Natural killer cell (primary cell): ENCODE results near the gene TTC21A. TPM values are rescaled to one million over a fixed set of nuclear protein-coding genes. Genes with fewer than 3 reads are reported as not detected.

Source experiments
- ATAC-seq, 3 donors: fragments of 150-1000 bp in 2 of 3; fragments of 200-7000 bp in 1 of 3; cut with Tn5 transposase; 1 replicate in 1 of 3; 2 replicates in 2 of 3; pipeline ENCODE4 v1.10.0; 2021; ENCODE audit warnings: mild to moderate bottlenecking in 2 of 3, moderate library complexity in 2 of 3
- DNase-seq, 2 donors: peaks; one replicate each; pipeline versions ENCODE4 v3.0.0 to v3.0.0-alpha.2; 2013 to 2021; ENCODE audit warnings: mixed read lengths in 1 of 2
- H3K27ac ChIP-seq: one replicate; pipeline ENCODE4 v1.5.1; 2013; ENCODE audit warnings: mild to moderate bottlenecking, low read length
- H3K27me3 ChIP-seq: one replicate; pipeline ENCODE4 v1.6.1; 2013; ENCODE audit warnings: low read length; ENCODE audit not compliant: control insufficient read depth, insufficient read depth
- H3K36me3 ChIP-seq: one replicate; pipeline ENCODE4 v1.6.1; 2013; ENCODE audit warnings: low read length; ENCODE audit not compliant: control insufficient read depth, insufficient read depth
- H3K4me1 ChIP-seq: one replicate; pipeline ENCODE4 v1.6.1; 2013; ENCODE audit warnings: low read length; ENCODE audit not compliant: control insufficient read depth, insufficient read depth
- H3K4me3 ChIP-seq: one replicate; pipeline ENCODE4 v1.5.1; 2013; ENCODE audit warnings: low read length
- H3K9me3 ChIP-seq: one replicate; pipeline ENCODE4 v1.6.1; 2013; ENCODE audit warnings: low read length; ENCODE audit not compliant: control insufficient read depth, insufficient read depth
- H3K27ac Mint-ChIP-seq, 2 donors: one replicate each; pipeline ENCODE4 v1.8.0; 2022; ENCODE audit warnings: mild to moderate bottlenecking in 2 of 2, mixed read lengths in 2 of 2, moderate library complexity in 1 of 2
- H3K27me3 Mint-ChIP-seq, 2 donors: one replicate each; pipeline ENCODE4 v1.8.0; 2022; ENCODE audit warnings: low read depth in 2 of 2, mixed read lengths in 2 of 2
- H3K36me3 Mint-ChIP-seq: one replicate; pipeline ENCODE4 v1.8.0; 2022; ENCODE audit warnings: mixed read lengths
- H3K4me1 Mint-ChIP-seq, 2 donors: one replicate each; pipeline ENCODE4 v1.8.0; 2022; ENCODE audit warnings: mixed read lengths in 2 of 2
- H3K4me3 Mint-ChIP-seq: one replicate; pipeline ENCODE4 v1.8.0; 2022; ENCODE audit warnings: mild to moderate bottlenecking, moderate library complexity, mixed read lengths
- H3K9me3 Mint-ChIP-seq, 2 donors: one replicate each; pipeline ENCODE4 v1.8.0; 2022; ENCODE audit warnings: mixed read lengths in 2 of 2
- WGBS: methylation state at CpG from one replicate; pipeline ENCODE4 v1.1.7; 2013; ENCODE audit warnings: missing lambda C conversion rate; ENCODE audit not compliant: insufficient coverage; 5-methylcytosine and 5-hydroxymethylcytosine counted together
- intact Hi-C: fragments of 100-400 bp; cut with micrococcal nuclease; formaldehyde crosslinking; loops from one replicate; pipeline ENCODE4 v1.14.2; 2022
- total RNA-seq, 4 donors: library from RNA; stranded (reverse); fragments of 120-200 nt in 1 of 4; gene quantifications; one replicate each; pipeline versions ENCODE4 v1.2.3 to v1.2.4, GENCODE V29; 2013 to 2022
- TF ChIP-seq, protein P1 (sequence below): fragments of 200-600 bp; IDR thresholded peaks from one replicate; pipeline ENCODE4 v1.8.0; 2022; ENCODE audit warnings: antibody characterized with exemption

The TTC21A gene
- total RNA-seq, 3 donors from 2014 or later (not counting 1 experiment from before 2014, with no cell fraction given), result 2.1 to 3.9 (median 2.4) TPM

DNA sequence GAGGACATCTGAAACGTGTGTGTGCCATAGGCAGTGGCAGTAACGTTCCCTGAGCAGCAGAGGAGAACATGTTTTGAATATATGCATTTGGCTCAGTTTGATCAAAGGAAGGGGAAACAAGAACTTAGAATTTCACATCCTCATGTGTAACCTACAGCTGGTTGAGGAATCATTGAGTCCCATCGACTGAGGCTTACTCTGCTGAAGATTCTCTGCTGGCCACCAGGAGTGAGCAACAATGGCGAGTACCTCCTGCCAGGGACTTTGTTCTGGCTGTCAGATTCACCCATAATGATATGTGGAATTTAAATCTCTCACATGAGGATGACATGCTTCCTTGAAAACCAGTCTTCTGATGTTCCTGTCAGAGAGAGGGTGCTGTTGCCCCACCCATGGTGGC, 21.3 kb upstream of the TTC21A start:
- no peak overlapping the region for H3K4me3 Mint-ChIP-seq
- TF ChIP-seq, protein P1, sequence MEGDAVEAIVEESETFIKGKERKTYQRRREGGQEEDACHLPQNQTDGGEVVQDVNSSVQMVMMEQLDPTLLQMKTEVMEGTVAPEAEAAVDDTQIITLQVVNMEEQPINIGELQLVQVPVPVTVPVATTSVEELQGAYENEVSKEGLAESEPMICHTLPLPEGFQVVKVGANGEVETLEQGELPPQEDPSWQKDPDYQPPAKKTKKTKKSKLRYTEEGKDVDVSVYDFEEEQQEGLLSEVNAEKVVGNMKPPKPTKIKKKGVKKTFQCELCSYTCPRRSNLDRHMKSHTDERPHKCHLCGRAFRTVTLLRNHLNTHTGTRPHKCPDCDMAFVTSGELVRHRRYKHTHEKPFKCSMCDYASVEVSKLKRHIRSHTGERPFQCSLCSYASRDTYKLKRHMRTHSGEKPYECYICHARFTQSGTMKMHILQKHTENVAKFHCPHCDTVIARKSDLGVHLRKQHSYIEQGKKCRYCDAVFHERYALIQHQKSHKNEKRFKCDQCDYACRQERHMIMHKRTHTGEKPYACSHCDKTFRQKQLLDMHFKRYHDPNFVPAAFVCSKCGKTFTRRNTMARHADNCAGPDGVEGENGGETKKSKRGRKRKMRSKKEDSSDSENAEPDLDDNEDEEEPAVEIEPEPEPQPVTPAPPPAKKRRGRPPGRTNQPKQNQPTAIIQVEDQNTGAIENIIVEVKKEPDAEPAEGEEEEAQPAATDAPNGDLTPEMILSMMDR, result no peak
- ATAC-seq, result no peak
- Histone ChIP-seq H3K4me3 (no peak overlapping the region), H3K27me3 (no peaks in the 10 kb centered on the region), H3K27ac (no peak overlapping the region), H3K9me3 (no peaks in the 10 kb centered on the region), H3K36me3 (peaks cover 70% of the 10 kb centered on the region), H3K4me1 (no peaks in the 10 kb centered on the region)
- intact Hi-C loops, result no loop called here
- H3K4me1 Mint-ChIP-seq, result no peaks in the 10 kb centered on the region
- no peak for DNase-seq
- peaks cover 36% of the 10 kb centered on the region for H3K36me3 Mint-ChIP-seq
- H3K27ac Mint-ChIP-seq, result no peak overlapping the region
- no peaks in the 10 kb centered on the region for H3K9me3 Mint-ChIP-seq
- 74% methylated on average over 4 of the region's 4 CpGs for WGBS
- no peaks in the 10 kb centered on the region for H3K27me3 Mint-ChIP-seq

DNA sequence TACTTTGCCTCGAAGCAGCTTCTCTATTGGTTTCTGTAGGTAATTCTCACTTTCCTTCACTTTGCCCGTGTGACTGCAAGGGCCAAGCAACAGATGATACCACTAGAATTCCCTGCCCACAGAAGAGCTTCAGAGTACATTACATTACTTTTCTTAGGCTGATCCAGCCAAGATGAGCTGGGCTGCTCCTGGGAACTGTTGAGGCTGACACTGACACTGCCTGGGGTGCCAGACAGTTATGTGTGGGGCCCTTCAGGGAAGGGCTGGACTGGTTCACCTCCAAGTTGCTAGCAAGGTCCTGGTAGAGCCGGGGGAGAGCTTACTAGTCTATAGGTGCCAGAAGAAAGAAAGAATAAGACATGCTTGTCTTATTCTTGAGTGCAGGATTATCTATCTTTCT, 19.0 kb upstream of the TTC21A start:
- ATAC-seq (no peak), DNase-seq (no peak)
- no peaks in the 10 kb centered on the region for H3K4me1 Mint-ChIP-seq
- 93% methylated on average over 3 of the region's 3 CpGs for WGBS
- H3K27me3 Mint-ChIP-seq, result no peaks in the 10 kb centered on the region
- intact Hi-C loops, result no loop called here
- TF ChIP-seq, protein P1, result no peak
- Histone ChIP-seq H3K4me3 (no peak overlapping the region), H3K27ac (no peak overlapping the region), H3K36me3 (peaks cover 80% of the 10 kb centered on the region), H3K4me1 (no peaks in the 10 kb centered on the region), H3K27me3 (no peaks in the 10 kb centered on the region), H3K9me3 (no peaks in the 10 kb centered on the region)
- no peak overlapping the region for H3K4me3 Mint-ChIP-seq
- H3K36me3 Mint-ChIP-seq, result peaks cover 36% of the 10 kb centered on the region
- no peaks in the 10 kb centered on the region for H3K9me3 Mint-ChIP-seq
- no peak overlapping the region for H3K27ac Mint-ChIP-seq

DNA sequence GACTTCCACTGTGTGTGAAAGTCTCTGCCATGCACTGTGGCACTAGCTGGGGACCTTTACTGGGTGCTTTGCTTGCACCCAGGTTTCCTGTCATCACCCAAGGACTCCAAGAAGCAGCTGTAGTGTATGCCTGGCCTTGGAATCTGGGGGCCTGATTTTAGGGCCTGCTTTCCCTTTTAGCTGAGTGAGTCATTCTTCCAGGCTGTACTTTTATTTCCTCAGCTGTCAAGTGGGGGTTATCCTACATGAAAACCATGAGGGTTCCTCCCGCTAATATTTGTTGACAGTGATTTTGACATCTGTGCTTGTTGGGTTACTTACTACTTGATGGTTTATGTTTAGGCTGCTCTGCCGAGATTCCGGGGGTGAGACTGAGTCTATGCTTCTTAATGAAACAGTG, 18.6 kb upstream of the TTC21A start:
- peaks cover 82% of the 10 kb centered on the region for H3K36me3 ChIP-seq
- H3K4me3 Mint-ChIP-seq, result no peak overlapping the region
- TF ChIP-seq, protein P1, result no peak
- H3K9me3 ChIP-seq, result no peaks in the 10 kb centered on the region
- 94% methylated on average over 3 of the region's 3 CpGs for WGBS
- no peak for DNase-seq
- no peak overlapping the region for H3K27ac ChIP-seq
- no peak for ATAC-seq
- H3K4me1 ChIP-seq, result no peaks in the 10 kb centered on the region
- H3K9me3 Mint-ChIP-seq, result no peaks in the 10 kb centered on the region
- intact Hi-C loops, result no loop called here
- H3K27me3 Mint-ChIP-seq, result no peaks in the 10 kb centered on the region
- H3K27me3 ChIP-seq, result no peaks in the 10 kb centered on the region
- no peaks in the 10 kb centered on the region for H3K4me1 Mint-ChIP-seq
- peaks cover 36% of the 10 kb centered on the region for H3K36me3 Mint-ChIP-seq
- no peak overlapping the region for H3K4me3 ChIP-seq
- H3K27ac Mint-ChIP-seq, result no peak overlapping the region

DNA sequence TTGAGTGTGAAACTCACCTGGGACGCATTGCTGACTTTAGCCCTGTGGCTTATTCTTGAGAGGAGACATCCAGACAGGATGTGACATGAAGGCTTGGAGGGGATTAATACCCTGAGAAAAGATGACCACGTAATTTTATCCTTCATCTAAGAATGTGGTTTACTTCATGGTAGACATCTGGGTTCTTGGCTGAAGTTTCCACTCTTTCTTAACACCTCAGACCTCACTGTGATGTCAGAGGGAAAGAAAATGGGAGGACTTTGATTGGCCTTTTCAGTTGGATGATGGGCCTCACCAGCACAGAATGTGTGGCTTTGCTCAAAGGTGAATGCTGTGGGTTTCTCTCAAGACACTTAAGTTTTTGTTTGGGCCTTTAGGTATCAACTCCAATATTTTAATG, 16.6 kb upstream of the TTC21A start:
- H3K9me3 Mint-ChIP-seq, result no peaks in the 10 kb centered on the region
- H3K27me3 Mint-ChIP-seq, result no peaks in the 10 kb centered on the region
- no peaks in the 10 kb centered on the region for H3K27me3 ChIP-seq
- peaks cover 42% of the 10 kb centered on the region for H3K36me3 Mint-ChIP-seq
- no peak overlapping the region for H3K27ac ChIP-seq
- H3K4me1 ChIP-seq, result no peaks in the 10 kb centered on the region
- H3K4me3 Mint-ChIP-seq, result no peak overlapping the region
- DNase-seq (no peak), ATAC-seq (peak in 2 of 3 donors; percentile 18 to 47)
- no peak overlapping the region for H3K27ac Mint-ChIP-seq
- no peaks in the 10 kb centered on the region for H3K4me1 Mint-ChIP-seq
- H3K36me3 ChIP-seq, result peaks cover 85% of the 10 kb centered on the region
- H3K9me3 ChIP-seq, result no peaks in the 10 kb centered on the region
- TF ChIP-seq, protein P1, result no peak
- intact Hi-C loops, result no loop called here
- no peak overlapping the region for H3K4me3 ChIP-seq
- WGBS, result 80% methylated on average over 1 of the region's 2 CpGs
